ENCODE measurements around the gene QKI.
"Not testable (repeated sequence)": the region's sequence is repeated elsewhere in the genome, so short reads cannot be mapped to it uniquely, and the experiment has no call there.

Gene QKI

DNA sequence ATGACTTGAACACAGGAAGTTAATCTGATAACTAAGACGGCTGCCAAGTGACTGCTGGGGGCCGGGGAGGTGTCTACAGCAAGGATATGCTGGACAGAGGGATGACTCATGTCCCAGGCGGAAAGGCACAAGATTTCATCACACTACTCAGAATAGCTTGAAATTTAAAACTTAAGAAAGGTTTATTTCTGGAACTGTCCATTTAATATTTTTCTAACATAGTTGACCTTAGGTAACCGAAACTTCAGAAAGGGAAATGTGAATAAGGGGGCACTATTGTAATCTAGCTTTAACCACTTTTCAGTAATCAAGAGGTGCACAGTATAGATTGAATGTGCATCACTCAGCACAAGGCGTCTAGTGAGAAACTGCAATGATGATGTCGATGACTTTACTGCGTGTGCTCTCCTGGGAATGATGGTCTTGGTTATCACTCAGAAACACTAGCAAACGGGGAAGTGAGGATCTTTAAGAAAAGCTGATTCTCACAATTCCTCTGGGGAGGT is 171.5 kb downstream of the QKI start:
- DNase-seq: no peak

DNA sequence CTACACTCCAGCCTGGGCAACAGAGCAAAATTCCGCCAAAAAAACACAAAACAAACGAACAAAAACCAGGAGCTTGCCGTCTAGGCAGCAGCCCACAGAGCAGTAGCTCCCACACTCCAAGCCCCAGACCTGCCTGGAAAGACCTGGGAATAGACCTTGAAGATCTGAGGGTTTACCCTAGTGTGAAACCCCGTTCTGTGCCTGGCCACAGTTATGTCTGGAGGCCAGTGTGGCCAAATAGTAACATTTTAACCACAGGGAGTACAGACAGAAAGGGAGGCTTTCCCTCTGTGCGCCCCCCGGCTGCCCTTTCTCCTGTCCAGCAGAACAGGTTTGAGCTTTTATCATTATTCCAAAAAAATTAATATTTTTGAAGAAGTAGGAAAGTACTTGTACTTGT is 172.4 kb downstream of the QKI start:
- no peak for DNase-seq

DNA sequence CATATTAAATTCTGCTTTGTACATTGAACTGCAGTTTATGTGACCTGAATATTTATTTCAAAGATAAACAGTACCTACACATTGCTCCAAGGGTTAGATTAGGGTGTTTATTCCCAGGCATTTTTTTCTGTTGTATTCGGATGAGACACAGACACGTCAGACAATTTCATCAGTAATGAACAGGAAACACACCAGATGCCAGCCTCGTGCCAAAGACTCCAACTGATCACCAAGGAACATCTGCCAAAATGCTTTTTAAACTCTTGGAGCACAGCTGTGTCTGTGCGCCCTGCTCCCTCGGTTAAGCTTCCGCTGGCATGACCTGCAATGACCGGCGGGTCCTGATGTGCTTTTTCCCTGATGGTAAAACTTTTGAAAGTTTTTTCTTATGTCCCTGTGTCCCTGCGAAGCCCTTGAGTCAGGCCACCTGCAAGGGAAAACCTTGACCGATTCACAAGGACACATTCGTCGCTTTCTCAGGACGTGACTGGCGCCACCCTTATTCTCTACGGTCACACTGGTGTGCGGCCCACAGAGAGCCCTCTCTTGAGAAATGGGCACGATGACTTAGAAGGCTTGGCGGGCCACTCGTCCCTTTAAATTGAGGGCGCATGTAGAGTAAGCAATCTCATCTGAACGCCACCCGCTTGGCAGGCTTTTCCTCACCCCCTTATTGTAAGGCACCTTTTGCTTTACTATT is 173.9 kb downstream of the QKI start:
- no peak for DNase-seq

DNA sequence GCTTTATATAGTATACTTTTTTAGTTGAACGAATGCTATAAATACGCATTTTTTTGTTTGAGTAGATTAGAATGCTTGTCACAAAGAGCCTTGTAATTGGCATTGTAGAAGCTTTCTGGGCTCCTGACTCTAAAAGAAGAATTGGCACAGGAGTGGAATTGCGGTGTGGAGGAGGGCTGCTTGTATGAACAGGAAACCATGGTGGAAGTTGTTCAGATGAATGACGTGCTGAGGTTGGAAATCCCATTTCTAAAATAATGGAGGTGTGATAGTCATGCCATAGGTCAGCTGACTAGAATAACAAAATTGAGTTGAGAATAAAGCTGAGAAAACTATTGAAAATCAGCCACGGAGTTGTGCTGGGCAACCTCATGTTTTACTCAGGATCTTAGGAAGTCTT is 174.9 kb downstream of the QKI start:
- DNase-seq: no peak

DNA sequence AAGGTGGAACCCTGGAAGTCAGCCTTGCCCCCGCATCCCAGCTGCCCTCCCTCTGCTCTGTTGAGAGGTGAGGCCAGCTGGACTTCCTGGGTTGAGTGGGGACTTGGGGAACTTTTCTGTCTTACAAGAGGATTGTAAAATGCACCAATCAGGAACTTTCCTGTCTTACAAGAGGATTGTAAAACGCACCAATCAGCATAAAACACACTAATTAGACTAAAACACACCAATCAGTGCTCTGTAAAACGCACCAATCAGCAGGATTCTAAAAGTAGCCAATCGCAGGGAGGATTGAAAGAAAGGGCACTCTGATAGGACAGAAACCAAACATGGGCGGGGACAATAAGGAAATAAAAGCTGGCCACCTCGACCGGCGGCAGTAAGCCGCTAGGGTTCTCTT is 175.6 kb downstream of the QKI start:
- DNase-seq: not testable (repeated sequence)

DNA sequence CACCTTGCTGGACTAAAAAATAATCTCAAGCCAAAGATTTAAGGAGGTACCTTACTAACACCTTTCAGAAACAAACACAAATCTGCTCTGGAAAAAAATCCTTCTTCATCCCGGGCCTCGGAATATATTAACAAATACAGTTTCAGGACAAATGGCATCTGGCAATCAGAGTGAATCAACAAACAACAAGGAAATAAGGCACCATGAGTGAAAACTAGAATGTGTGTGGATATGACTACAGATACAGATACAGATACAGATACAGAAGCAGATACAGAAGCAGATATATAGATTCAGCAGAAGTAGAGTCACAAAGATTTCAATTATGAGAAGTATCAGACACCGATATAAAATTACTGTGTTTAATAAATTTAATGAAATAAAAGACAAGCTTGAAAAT is 178.4 kb downstream of the QKI start:
- DNase-seq: no peak

DNA sequence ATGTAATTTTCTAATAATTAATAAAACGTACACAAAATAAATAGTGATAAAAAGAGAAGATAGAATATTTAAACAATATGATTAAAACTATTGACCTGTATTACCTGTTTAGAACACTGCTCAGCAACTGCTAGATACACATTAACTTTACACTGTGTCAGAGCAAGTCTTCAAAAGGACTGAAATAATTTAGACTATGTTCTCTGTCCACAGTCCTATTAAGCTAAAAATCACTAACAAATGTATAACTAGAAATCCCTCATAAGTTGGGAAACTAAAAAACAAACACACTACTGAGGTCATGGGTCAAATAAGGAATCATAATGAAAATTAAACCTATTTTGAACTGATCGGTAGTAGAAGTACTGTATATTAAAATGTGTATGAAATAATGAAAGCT is 181.7 kb downstream of the QKI start:
- no peak for DNase-seq

DNA sequence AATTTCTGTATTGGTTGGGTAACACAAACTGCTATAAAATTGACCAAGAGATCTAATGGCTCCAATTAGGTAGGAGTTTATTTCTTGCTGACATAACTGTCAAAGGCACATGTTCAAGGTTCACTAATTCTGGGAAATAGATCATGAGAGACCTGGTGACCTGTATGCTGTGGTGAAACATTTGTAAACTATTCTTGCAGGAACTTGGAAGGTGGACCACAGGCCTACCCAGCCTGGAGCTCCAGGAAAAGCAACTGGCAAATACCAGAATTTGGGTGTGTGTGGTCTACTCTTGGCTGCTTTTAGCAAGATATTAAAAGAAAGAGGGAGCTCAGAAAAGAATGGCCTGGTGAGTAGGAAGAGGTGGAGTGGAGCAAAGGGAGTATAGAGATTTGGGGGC is 184.6 kb downstream of the QKI start:
- DNase-seq: no peak

DNA sequence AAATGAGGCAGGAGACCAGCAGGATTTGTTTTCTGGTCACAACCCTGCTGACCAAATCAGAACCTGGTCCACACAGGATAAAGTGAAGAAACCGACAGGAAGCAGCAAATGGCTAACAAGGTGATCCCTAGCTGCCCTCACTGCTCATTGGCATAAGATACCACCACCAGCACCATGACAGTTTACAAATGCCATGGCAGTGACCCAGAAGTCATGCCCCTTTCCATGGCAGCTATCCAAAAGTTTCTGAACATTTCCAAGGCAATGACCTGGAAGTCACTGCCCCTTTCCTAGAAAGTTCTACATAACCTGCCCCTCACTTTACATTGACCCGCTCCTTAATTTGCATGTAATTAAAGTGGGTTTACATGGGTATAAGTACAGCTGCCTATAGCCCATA is 185.2 kb downstream of the QKI start:
- no peak for DNase-seq

DNA sequence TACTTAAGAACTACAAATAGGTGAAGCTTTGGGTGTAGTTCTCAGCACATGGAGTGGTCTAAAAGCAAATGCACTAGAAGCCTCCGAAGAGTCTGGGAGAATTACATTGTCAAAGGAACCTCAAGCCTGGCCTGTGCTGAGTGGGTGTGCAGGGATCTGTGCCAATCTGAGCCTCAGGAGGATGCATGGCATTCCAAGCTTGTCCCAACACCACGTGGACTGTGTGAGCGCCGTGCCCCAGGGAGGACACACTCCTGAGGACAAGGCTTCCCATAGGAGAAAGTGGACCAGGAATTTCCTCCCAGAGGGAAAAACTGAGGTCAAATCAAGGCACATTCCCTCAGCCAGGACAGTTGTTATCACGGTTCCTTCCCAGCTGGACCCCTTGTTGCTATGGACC is 185.8 kb downstream of the QKI start:
- no peak for DNase-seq

DNA sequence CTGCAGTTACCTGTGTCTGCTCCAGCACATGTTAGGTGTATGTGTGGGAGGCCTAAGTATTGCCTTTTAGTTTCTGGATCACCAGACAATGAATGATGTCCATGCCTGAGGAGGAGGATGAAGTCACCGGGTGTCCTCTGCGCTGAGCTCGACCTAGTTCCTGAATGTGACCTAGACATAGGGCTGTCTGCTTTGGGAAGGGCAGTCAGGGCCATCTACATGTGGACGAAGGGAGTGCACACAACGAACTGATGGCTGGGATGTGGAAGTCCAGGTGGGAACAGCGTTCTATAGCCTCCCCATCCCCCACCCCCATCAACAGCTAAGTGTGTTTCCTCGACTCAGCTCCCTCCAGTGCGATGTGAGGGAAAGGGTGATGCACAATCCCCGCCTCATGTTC is 186.3 kb downstream of the QKI start:
- no peak for DNase-seq

DNA sequence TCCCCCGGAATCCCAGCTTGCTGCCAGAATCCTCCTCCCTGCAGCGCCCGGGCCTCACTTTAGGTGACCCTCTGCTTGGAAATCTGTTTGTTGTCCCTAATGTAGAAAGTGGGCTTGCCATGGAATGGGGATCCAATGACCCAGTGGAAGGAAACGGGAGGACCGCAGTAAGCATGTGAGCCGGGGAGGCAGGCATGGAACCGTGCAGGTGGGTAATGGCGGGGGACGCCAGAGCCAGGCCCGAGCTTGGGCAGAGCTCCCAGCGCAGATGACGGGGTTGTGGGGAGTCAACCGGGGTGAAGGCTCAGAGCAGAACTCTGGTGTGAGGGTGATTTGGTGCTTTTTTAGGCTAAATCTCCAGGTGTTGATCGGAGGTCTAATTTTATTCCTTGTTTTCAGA is 188.3 kb downstream of the QKI start:
- DNase-seq: no peak

DNA sequence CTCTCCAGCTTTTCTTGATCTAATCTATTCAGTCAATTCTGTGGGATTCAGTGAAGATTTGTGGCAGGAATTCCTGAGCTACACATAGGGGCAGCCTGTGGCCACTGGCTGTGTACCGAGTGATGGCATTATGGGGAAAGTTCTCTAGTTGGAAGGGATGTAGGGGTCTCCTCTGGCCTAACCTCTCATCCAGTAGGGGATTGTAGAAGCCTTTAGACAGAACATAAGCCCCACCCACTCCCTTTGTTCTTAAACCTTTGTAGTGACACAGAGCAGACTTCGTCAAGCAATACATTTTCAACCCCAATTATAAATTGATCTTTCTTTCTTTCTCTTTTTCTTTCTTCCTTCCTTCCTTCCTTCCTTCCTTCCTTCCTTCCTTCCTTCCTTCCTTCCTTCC is 188.9 kb downstream of the QKI start:
- DNase-seq: no peak

DNA sequence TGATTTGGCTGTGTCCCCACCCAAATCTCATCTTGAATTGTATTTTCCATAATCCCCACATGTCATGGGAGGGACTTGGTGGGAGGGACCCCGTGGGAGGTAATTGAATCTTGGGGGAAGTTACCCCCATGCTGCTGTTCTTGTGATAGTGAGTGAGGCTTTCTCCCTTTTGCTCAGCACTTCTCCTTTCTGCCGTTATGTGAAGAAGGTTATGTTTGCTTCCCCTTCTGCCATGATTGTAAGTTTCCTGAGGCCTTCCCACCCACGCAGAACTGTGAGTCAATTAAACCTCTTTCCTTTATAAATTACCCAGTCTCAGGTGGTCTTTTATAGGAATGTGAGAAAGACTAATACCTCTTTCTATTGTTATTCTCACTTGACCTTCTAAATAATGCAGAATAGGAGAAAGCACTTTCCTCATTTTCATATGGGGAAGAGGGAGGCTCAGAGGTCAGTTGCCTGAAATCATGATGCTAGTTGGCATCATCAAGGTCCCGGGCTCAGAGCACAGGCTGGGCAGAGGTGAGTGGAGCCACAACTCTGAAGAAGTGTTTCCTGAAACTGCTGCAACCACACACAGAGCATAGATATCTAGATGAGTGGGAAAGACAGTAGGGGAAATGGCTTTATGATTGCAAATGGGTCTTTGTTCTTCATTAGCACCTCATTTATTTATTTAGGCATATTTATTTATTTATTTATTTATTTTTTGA is 191.0 kb downstream of the QKI start:
- no peak for DNase-seq

DNA sequence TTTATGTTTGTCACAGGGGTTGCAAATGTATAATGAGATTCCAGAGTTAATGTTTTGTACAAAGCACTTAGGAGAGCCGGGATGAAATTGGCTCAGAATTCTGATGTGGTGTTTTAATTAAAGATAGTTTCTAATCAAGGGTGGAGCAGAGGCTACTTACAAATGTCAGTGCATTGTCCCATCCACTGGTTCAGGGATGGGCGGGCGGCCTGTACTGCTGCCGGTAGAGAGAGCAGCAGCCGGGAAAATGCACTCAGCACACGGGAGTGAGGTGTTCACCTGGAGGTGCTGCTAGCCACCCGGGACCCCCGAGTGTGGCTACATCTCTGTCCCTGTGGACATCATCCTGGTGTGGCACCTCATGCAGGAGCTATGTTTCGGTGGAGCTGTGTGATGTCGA is 193.3 kb downstream of the QKI start:
- DNase-seq: no peak

DNA sequence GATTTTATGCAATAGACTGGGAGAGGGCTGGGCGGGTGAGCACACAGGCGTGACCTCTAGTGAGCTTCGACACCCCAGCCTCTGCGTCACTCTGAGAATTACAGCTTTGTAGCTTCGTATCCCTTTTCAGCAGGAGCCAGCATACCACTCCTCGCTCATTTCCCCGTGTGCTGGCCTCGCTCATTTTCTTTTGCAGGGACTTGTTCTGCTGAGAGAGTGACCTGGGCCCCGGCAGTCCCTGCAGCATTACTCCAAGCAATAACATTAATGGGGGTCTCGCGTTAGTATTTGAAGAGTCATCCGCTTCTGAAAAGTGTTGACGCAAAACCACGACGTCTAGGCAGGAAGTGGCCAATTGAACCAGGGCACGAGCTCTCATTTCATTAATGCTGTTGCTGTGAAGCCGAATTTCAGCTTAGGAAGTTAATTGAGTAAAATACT is 193.7 kb downstream of the QKI start:
- DNase-seq: no peak

DNA sequence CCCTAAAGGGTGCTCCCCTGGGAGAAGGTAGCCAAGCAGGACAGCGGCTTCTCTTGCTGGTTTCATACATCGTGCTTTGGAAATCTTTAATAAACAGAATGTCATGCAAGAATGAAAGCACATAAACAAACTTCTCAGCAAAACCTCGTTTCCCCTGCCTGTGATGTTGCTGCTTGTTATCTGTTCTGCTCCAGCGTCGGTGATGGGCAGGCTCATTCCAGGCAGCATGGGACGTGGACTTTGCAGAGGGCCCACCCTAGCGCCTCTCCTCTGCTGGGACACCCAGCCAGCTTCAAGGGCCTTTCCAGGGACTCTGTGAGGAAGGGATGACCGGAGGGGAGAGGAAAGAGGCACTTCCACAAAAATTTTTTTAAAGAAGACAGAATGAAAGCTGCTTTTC is 197.7 kb downstream of the QKI start:
- no peak for DNase-seq

DNA sequence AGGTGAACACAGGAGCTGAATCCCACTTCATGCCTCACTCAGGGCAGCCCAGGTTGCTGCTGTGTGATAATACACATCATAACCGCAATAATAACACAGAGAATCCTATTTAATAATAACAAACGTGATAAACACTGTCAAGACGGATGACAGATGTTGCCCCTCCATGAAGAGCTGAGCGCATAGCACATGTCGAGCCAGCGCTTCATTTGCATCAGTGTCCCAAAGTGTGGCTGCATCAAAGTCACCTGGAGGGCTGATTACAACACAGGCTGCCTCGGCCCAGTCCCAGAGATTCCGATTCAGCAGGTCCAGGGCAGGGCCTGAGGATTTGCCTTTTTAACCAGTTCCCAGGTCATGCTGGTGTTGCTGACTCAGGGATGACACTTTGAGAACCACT is 198.5 kb downstream of the QKI start:
- DNase-seq: no peak

DNA sequence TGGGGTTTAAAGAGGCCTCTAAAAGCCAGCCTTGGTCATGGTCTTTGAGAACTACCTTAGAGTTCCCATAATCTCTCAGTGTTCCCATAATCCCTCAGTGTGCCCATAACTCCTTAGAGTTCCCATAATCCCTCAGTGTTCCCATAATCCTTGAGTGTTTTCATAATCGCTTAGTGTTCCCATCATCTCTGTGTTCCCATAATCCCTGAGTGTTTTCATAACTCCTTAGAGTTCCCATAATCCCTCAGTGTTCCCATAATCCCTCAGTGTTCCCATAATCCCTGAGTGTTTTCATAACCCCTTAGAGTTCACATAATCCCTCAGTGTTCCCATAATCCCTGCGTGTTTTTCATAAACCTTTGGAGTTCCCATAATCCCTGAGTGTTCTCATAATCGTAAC is 199.2 kb downstream of the QKI start:
- DNase-seq: no peak

DNA sequence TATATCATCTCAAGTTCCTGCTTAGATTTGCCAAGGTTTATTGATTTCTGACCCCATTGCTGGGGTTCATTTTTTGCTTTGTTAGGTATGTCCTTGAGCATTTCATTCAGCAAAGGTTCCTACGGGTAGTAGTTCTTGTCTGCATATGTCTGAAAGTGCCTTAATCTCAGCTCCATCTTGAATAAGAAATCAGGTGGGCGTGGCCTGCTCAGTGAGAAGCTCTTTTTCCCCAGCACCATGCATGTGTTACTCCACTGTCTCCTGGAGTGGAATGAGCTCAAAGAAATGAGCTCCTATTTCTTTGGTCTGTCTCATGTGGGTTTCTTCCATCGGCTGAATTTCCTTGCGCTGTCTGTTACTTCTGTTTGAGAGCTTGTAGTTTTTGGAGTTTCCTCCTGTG is 201.9 kb downstream of the QKI start:
- DNase-seq: no peak

DNA sequence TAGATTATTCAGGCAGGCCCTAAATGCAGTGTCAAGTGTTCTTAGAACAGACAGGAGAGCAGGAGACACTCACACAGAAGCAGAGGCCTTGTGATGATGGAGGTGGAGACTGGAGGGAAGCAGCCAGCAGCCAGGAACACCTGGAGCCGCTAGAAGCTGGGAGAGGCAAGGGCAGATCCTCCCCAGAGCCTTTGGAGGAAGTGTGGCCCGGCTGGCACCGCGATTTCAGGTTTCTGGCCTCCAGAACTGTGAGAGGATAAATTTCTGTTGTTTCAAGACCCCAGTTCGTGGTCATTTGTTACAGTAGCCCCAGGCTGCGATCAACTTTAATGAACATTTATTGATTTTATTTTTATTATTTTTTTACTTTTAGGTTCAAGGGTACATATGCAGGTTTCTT is 203.0 kb downstream of the QKI start:
- no peak for DNase-seq

DNA sequence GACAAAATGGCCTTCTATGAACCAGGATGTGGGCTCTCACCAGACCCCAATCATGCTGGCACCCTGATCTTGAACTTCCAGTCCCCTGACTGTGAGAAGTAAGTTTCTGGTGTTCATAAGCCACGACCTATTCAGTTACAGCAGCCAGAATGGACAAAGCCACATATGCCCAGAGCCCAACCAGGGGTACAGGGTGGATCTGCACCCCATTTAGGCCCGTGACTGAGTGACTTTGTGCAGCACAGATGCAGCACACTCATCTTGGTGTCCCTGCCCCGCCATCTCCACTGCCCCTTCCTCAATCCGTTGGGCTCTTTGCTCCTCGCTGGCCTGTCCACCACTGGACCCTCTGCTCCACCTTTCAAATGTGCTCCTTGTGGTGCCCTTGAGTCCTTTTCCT is 205.6 kb downstream of the QKI start:
- no peak for DNase-seq

DNA sequence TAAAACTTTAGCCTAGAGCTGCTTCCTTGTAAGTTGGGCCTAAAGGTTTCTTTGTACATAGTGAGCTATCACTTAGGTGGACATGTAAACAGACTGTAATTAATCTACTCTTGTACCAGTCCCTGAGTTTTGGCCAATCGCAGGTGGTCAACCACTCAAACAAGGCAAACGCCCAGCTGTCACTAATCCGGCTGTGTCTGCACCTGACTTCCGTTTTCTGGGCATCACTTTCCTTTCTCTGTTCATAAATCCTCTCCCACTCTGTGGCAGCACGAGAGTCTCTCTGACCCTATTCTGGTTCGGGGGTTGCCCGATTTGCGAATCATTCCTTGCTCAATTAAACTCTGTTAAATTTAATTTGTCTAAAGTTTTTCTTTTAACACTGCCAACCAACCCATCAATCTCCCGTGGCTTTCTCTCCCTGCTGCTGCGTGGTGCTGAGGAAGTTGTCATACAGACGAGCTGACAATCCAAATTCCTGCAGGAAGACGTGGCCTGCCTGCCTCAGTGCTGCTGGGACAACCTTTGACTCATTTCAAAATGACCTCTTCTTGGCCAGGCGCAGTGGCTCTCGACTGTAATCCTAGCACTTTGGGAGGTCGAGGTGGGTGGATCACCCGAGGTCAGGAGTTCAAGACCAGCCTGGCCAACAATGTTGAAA is 206.3 kb downstream of the QKI start:
- DNase-seq: no peak

DNA sequence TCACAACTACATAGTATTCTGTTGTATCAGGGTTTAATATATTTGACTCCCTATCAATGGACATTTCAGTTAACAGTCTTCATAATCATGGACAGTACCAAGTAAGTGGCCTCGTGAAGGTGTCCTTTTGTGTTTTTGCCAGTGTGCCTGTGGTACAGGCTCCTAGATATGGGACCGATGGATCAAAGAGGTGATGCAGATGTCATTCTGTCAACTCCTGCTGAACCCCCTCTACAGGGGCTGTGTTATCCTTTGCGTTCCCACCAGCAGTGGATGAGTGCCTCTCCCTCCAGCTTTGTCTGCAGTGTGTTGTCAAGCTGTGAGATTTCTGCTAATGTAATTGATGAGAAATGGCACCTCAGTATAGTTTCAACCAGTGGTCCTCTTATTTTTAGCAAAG is 210.7 kb downstream of the QKI start:
- DNase-seq: no peak

All from cerebellar nuclear complex (tissue), 1 donor.